ENCODE results near the gene PTPN23. TPM values are rescaled to one million over a fixed set of nuclear protein-coding genes. Genes with fewer than 3 reads are reported as not detected.
A peak's percentile ranks its signal among the peaks of the same experiment; 100 is the strongest.

Gene PTPN23
- total RNA-seq, 1 donor from 2014 or later, result 30.2 TPM

DNA sequence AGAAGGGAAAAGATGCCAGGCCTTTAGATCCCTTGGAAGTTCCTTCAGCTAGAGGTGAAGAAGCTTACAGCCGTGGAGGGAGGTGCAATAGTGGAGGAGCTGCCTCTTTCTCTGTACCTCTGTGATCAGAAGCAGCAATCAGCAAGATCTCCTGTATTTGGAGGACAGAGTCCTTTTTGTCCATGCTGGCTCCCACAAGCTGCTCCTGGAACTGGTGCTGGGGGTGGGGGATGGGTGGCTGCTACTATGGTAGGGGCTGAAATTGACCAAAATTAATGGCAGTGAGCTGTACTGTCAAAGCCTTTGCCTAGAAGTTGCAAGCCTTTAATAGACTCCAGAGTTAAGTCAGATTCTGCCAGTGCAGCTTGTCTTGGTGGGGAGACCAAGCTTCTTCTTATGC, 18.2 kb downstream of the PTPN23 start:
- Histone ChIP-seq H3K36me3 (no peaks in the 10 kb centered on the region), H3K9me3 (no peaks in the 10 kb centered on the region), H3K27ac (no peak overlapping the region), H3K4me1 (peaks cover 21% of the 10 kb centered on the region), H3K4me3 (no peak overlapping the region), H3K27me3 (no peaks in the 10 kb centered on the region)
- intact Hi-C loops (cut with DNase I), result no loop called here
- DNase-seq (ENCODE audit: extremely low spot score in 2 of 2), result no peak
- TF ChIP-seq POLR2AphosphoS5 (IDR thresholded peaks at IDR 0.05; ENCODE audit: insufficient read depth in 1 of 2, low read depth in 1 of 2), result no peak
- TF ChIP-seq POLR2A (IDR thresholded peaks at IDR 0.05), result no peak

DNA sequence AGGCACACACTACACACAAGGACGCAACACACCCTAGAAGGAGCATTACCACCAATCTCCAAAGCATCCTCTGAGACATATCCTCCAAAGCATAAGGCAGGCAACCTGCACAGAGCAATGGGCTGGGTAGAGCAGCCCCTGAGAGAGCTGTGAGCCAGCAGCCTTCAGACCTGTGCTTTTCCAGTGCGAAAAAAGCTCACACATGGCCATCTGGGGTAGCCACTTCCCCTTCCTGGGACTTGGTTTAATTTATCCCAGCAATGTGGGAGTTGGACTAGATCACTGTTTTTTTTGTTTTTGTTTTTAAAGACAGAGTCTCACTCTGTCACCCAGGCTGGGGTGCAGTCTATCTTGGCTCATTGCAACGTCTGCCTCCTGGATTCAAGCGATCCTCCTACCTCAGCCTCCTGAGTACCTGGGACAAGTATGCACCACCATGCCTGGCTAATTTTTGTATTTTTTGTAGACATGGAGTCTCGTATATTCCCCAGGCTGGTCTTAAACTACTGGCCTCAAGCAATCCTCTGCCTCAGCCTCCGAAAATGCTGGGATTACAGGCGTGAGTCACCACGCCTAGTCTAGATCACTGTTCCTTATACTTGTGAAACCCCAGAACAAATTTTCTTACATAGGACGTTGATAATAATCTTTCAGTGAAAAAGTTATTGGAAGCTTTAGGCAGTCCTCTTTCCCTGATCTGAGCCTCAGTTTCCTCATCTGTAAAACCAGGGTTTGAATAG, 18.9 kb downstream of the PTPN23 start:
- intact Hi-C loops (cut with DNase I), result no loop called here

DNA sequence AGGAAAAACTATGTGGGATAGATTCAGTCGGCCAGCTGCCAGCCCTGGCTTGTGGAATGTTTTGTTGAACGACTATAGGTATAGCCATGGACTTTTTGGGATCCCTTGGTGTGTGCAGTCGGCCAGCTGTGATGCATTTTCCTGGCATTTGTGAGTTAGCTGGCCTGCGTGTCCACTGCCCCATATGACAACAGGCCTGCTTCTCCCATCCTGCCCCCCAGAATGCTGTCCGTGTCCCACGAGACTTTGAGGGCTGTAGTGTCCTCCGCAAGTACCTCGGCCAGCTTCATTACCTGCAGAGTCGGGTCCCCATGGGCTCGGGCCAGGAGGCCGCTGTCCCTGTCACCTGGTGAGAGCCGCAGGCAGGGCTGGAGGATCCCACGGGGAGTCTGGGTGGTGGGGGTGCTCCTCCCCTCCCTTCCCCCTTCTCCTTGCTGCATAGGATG, 23.6 kb downstream of the PTPN23 start:
- Histone ChIP-seq H3K4me1 (peaks cover 33% of the 10 kb centered on the region), H3K36me3 (peaks cover 0 to 28% of the 10 kb centered on the region in 2 donors), H3K4me3 (no peak overlapping the region), H3K27ac (peak overlapping the region; percentile 63), H3K9me3 (no peaks in the 10 kb centered on the region), H3K27me3 (no peaks in the 10 kb centered on the region)
- intact Hi-C loops (cut with DNase I), result no loop called here
- no peak for DNase-seq (ENCODE audit: extremely low spot score in 2 of 2)
- TF ChIP-seq POLR2A (IDR thresholded peaks at IDR 0.05) (no peak), POLR2AphosphoS5 (IDR thresholded peaks at IDR 0.05; ENCODE audit: insufficient read depth in 1 of 2, low read depth in 1 of 2) (no peak)
- TF ChIP-seq, protein P1, sequence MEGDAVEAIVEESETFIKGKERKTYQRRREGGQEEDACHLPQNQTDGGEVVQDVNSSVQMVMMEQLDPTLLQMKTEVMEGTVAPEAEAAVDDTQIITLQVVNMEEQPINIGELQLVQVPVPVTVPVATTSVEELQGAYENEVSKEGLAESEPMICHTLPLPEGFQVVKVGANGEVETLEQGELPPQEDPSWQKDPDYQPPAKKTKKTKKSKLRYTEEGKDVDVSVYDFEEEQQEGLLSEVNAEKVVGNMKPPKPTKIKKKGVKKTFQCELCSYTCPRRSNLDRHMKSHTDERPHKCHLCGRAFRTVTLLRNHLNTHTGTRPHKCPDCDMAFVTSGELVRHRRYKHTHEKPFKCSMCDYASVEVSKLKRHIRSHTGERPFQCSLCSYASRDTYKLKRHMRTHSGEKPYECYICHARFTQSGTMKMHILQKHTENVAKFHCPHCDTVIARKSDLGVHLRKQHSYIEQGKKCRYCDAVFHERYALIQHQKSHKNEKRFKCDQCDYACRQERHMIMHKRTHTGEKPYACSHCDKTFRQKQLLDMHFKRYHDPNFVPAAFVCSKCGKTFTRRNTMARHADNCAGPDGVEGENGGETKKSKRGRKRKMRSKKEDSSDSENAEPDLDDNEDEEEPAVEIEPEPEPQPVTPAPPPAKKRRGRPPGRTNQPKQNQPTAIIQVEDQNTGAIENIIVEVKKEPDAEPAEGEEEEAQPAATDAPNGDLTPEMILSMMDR (IDR thresholded peaks at IDR 0.05), result no peak

More for the DNA sequence above, 18.9 kb downstream of the PTPN23 start:
- no peak for TF ChIP-seq POLR2A (IDR thresholded peaks at IDR 0.05)
- TF ChIP-seq, protein P1 (IDR thresholded peaks at IDR 0.05), result no peak
- no peak for TF ChIP-seq POLR2AphosphoS5 (IDR thresholded peaks at IDR 0.05; ENCODE audit: insufficient read depth in 1 of 2, low read depth in 1 of 2)
- Histone ChIP-seq H3K27ac (no peak overlapping the region), H3K27me3 (no peaks in the 10 kb centered on the region), H3K4me3 (no peak overlapping the region), H3K36me3 (no peaks in the 10 kb centered on the region), H3K4me1 (peaks cover 21% of the 10 kb centered on the region), H3K9me3 (no peaks in the 10 kb centered on the region)
- no peak for DNase-seq (ENCODE audit: extremely low spot score in 2 of 2)

DNA sequence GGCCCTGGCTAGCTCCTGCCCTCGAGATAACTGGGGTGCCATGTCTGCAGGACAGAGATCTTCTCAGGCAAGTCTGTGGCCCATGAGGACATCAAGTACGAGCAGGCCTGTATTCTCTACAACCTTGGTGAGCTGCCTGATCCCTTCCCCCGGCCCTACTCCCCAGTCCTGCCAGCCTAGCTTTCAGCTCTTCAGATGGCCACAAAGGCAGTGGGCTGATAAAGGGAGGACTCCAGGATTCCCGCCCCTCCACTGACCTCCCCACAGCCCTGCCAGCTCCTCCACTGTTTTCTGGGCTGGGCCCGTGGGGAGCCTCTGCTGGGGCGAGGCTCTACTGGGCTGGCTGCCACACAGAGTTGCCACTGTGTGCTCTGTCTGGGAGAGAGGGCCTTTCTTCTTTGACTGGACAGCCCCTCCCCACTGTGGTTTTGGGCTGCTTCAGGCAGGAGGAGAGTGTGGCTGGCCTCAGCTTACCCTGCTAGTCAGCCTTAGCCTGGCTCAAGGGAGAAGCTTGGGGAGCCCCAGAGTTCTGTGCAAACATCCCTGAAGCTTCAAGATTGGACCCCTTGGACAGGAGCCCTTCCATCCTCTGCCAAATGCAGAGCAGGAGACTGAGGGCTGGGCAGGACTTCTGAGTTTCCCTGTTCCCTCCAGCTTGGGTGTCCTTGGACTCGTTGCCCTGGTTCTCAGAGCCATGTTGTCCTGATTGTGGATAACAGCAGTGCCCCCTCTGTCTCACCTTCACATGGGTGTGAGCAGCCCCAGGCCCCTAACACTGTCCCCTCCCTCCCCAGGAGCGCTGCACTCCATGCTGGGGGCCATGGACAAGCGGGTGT, 24.4 kb downstream of the PTPN23 start:
- Histone ChIP-seq H3K36me3 (peaks cover 0 to 34% of the 10 kb centered on the region in 2 donors), H3K27me3 (no peaks in the 10 kb centered on the region), H3K4me3 (no peak overlapping the region), H3K27ac (peak overlapping the region; percentile 63), H3K4me1 (peaks cover 33% of the 10 kb centered on the region), H3K9me3 (no peaks in the 10 kb centered on the region)
- intact Hi-C loops (cut with DNase I), result no loop called here
- TF ChIP-seq POLR2A (IDR thresholded peaks at IDR 0.05) (no peak), POLR2AphosphoS5 (IDR thresholded peaks at IDR 0.05; ENCODE audit: insufficient read depth in 1 of 2, low read depth in 1 of 2) (no peak)
- TF ChIP-seq, protein P1 (IDR thresholded peaks at IDR 0.05), result no peak
- DNase-seq (ENCODE audit: extremely low spot score in 2 of 2), result no peak

DNA sequence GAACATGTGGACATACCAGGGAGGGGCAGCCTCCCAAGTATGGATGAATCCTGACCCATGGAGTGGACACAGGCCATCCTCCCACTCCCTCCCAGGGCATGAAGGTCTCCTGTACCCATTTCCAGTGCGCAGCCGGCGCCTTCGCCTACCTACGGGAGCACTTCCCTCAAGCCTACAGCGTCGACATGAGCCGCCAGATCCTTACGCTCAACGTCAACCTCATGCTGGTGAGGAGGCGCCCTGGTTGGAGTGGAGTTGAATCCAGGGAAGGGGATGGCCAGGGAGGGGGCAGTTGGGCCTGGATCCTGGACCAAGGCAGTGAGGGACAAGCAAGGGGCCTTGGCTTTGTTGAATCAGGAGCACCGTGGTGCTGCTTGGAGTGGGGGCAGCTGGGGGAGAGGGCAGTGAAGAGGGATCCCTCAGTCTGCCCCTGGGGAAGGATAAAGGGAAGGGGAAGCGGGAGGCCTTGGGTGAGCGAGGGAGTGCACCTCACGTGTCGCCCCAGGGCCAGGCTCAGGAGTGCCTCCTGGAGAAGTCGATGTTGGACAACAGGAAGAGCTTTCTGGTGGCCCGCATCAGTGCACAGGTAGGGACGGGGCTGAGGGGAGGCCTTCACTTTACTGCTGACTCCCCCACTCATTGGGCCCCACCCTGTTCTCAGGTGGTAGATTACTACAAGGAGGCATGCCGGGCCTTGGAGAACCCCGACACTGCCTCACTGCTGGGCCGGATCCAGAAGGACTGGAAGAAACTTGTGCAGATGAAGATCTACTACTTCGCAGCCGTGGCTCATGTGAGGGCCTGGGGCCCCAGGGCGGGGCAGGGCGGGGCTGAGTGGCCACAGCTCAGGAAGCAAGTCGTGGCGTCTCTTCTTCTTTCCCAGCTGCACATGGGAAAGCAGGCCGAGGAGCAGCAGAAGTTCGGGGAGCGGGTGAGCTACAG, 25.3 kb downstream of the PTPN23 start:
- peaks cover 0 to 40% of the 10 kb centered on the region in 2 donors for H3K36me3 ChIP-seq
- TF ChIP-seq POLR2A (IDR thresholded peaks at IDR 0.05) (no peak), POLR2AphosphoS5 (IDR thresholded peaks at IDR 0.05; ENCODE audit: insufficient read depth in 1 of 2, low read depth in 1 of 2) (no peak)
- TF ChIP-seq, protein P1 (IDR thresholded peaks at IDR 0.05), result no peak
- H3K4me3 ChIP-seq, result no peak overlapping the region
- H3K9me3 ChIP-seq, result no peaks in the 10 kb centered on the region
- peak overlapping the region; percentile 63 for H3K27ac ChIP-seq
- DNase-seq (ENCODE audit: extremely low spot score in 2 of 2), result no peak
- no peaks in the 10 kb centered on the region for H3K27me3 ChIP-seq
- intact Hi-C loops (cut with DNase I), result no loop called here
- peaks cover 33% of the 10 kb centered on the region for H3K4me1 ChIP-seq

All from vagina (tissue), 2 donors.